Tibial nerve (tissue), 4 donors: ENCODE data around the gene ZNF80. TPM values are rescaled to one million over a fixed set of nuclear protein-coding genes. Genes with fewer than 3 reads are reported as not detected.

Experiments
- DNase-seq, 2 donors: peaks; one replicate each; pipeline ENCODE4 v3.0.0-alpha.2; 2019; ENCODE audit warnings: low spot score in 2 of 2
- H3K27ac ChIP-seq, 4 donors: fragments of 200-600 bp; sonication (generic) in 3 of 4; one replicate each; pipeline ENCODE4 v1.5.1; 2017 to 2019; ENCODE audit warnings: mild to moderate bottlenecking in 1 of 4
- H3K27me3 ChIP-seq, 2 donors: fragments of 200-600 bp; sonication (generic) in 1 of 2; one replicate each; pipeline versions ENCODE4 v1.5.1 to v1.6.0; 2017 to 2019
- H3K36me3 ChIP-seq, 3 donors: fragments of 200-600 bp; sonication (generic); one replicate each; pipeline ENCODE4 v1.5.1; 2018 to 2019
- H3K4me1 ChIP-seq, 4 donors: fragments of 200-600 bp; sonication (generic) in 3 of 4; one replicate each; pipeline ENCODE4 v1.5.1; 2017 to 2019
- H3K4me3 ChIP-seq, 4 donors: fragments of 200-600 bp; sonication (generic) in 3 of 4; one replicate each; pipeline ENCODE4 v1.5.1; 2017 to 2019; ENCODE audit warnings: mild to moderate bottlenecking in 1 of 4, moderate library complexity in 1 of 4
- H3K9me3 ChIP-seq, 4 donors: fragments of 200-600 bp; sonication (generic) in 3 of 4; one replicate each; pipeline ENCODE4 v1.5.1; 2017 to 2019
- EP300 ChIP-seq, 2 donors: sonication (generic); formaldehyde crosslinking; IDR thresholded peaks; one replicate each; pipeline ENCODE4 v1.6.1; 2017; ENCODE audit warnings: antibody characterized with exemption in 2 of 2, mild to moderate bottlenecking in 1 of 2
- POLR2A ChIP-seq, 2 donors: fragments of 450-650 bp; IDR thresholded peaks; one replicate each; pipeline ENCODE4 v1.6.1; 2017; ENCODE audit warnings: antibody characterized with exemption in 2 of 2, mild to moderate bottlenecking in 2 of 2, moderate library complexity in 2 of 2
- WGBS, 2 donors: methylation state at CpG; one replicate each; pipeline ENCODE4 v1.1.5; 2018; 5-methylcytosine and 5-hydroxymethylcytosine counted together
- total RNA-seq, 4 donors: library from RNA; depleted of rRNA; stranded (reverse); fragments of >200 nt; gene quantifications; one replicate each; pipeline ENCODE4 v1.1.0, GENCODE V29; 2016
- TF ChIP-seq, protein P1 (sequence below), 5 experiments: fragments of 200-600 bp in 3 of 5; fragments of 450-650 bp in 2 of 5; sonication (generic) in 3 of 5; IDR thresholded peaks; one replicate each; pipeline ENCODE4 v1.5.1; 2016 to 2019; ENCODE audit warnings: antibody characterized with exemption in 5 of 5, mild to moderate bottlenecking in 3 of 5, moderate library complexity in 2 of 5

Gene ZNF80
- total RNA-seq, 4 donors from 2014 or later = 0.21 TPM; not detected in 3

GRCh38 chr3:114207768-114208167 is 29.6 kb downstream of the ZNF80 start:
- Histone ChIP-seq H3K27me3 (no peaks in the 10 kb centered on the region), H3K4me1 (peaks cover 0 to under 1% (median 0%) of the 10 kb centered on the region in 4 donors), H3K27ac (no peak overlapping the region), H3K9me3 (no peaks in the 10 kb centered on the region), H3K4me3 (no peak overlapping the region), H3K36me3 (no peaks in the 10 kb centered on the region)
- no peak for TF ChIP-seq POLR2A (IDR thresholded peaks at IDR 0.05)
- TF ChIP-seq, protein P1, sequence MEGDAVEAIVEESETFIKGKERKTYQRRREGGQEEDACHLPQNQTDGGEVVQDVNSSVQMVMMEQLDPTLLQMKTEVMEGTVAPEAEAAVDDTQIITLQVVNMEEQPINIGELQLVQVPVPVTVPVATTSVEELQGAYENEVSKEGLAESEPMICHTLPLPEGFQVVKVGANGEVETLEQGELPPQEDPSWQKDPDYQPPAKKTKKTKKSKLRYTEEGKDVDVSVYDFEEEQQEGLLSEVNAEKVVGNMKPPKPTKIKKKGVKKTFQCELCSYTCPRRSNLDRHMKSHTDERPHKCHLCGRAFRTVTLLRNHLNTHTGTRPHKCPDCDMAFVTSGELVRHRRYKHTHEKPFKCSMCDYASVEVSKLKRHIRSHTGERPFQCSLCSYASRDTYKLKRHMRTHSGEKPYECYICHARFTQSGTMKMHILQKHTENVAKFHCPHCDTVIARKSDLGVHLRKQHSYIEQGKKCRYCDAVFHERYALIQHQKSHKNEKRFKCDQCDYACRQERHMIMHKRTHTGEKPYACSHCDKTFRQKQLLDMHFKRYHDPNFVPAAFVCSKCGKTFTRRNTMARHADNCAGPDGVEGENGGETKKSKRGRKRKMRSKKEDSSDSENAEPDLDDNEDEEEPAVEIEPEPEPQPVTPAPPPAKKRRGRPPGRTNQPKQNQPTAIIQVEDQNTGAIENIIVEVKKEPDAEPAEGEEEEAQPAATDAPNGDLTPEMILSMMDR (IDR thresholded peaks at IDR 0.05) = no peak
- TF ChIP-seq EP300 (IDR thresholded peaks at IDR 0.05) = no peak
- no peak for DNase-seq
- WGBS, 2 donors = 85 to 89% methylated on average over 4 of the region's 4 CpGs

DNA sequence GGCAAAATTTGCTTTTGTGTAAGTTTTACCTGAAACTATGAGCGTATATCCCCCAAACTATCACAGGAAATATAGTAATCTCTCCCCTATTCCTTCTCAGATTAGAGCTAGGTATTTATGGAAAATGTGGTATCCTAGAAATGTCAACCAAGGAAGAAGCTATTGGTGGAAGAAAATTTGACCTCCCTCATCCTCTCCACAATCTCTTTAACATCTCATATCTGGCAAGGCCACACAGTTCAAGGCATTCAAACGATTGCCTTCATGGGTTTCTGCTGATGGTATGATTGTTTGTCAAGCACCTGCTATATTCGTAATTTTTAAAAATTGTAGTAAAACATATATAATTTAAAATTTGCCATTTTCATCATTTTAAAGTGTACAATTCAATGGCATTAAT is 31.0 kb downstream of the ZNF80 start:
- Histone ChIP-seq H3K4me3 (no peak overlapping the region), H3K9me3 (no peaks in the 10 kb centered on the region), H3K27me3 (no peaks in the 10 kb centered on the region), H3K4me1 (no peaks in the 10 kb centered on the region), H3K36me3 (no peaks in the 10 kb centered on the region), H3K27ac (no peak overlapping the region)
- no peak for DNase-seq
- 79 to 87% methylated on average over 3 of the region's 3 CpGs for WGBS, 2 donors
- TF ChIP-seq, protein P1 (IDR thresholded peaks at IDR 0.05) = no peak
- TF ChIP-seq POLR2A (IDR thresholded peaks at IDR 0.05) (no peak), EP300 (IDR thresholded peaks at IDR 0.05) (no peak)

- H3K9me3 ChIP-seq = no peaks in the 10 kb centered on the region
- H3K4me3 ChIP-seq = no peak overlapping the region
- TF ChIP-seq POLR2A (IDR thresholded peaks at IDR 0.05) (no peak), EP300 (IDR thresholded peaks at IDR 0.05) (no peak)
- TF ChIP-seq, protein P1 (IDR thresholded peaks at IDR 0.05) = no peak
- no peaks in the 10 kb centered on the region for H3K36me3 ChIP-seq
- no peak for DNase-seq
- H3K27ac ChIP-seq = no peak overlapping the region
- no peaks in the 10 kb centered on the region for H3K27me3 ChIP-seq
- 49% methylated on average over 2 of the region's 2 CpGs for WGBS, 2 donors
- no peaks in the 10 kb centered on the region for H3K4me1 ChIP-seq
These were observed 31.8 kb downstream of the ZNF80 start for GRCh38 chr3:114205541-114205940.

GRCh38 chr3:114194750-114195149 is 42.6 kb downstream of the ZNF80 start:
- Histone ChIP-seq H3K9me3 (no peaks in the 10 kb centered on the region), H3K27me3 (no peaks in the 10 kb centered on the region), H3K4me3 (no peak overlapping the region), H3K27ac (no peak overlapping the region), H3K36me3 (no peaks in the 10 kb centered on the region), H3K4me1 (no peaks in the 10 kb centered on the region)
- TF ChIP-seq EP300 (IDR thresholded peaks at IDR 0.05) = no peak
- TF ChIP-seq, protein P1 (IDR thresholded peaks at IDR 0.05) = no peak
- TF ChIP-seq POLR2A (IDR thresholded peaks at IDR 0.05) = no peak
- WGBS, 2 donors = 82 to 85% methylated on average over 1 of the region's 1 CpG
- DNase-seq = no peak

DNA sequence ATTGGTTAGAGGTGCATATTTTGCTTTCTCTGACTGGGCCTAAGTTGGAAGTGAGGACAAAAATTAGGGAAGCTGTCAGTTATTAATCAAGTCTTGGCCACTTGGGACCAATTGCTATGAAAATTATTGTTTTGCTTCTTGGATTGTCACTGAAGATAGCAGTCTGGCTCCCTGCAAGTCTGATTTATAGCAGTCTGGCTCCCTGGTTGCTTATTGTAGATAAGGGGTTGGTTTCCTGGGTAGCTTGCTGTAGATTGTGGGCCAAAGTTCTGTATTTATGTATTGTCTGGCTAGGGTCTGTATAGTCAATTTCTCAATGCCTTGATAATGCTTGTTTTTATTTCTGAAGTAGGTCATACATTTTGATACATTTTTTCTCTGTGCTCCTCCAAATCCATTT is 45.2 kb downstream of the ZNF80 start:
- Histone ChIP-seq H3K27me3 (no peaks in the 10 kb centered on the region), H3K4me3 (no peak overlapping the region), H3K36me3 (no peaks in the 10 kb centered on the region), H3K27ac (no peak overlapping the region), H3K9me3 (no peaks in the 10 kb centered on the region), H3K4me1 (no peaks in the 10 kb centered on the region)
- TF ChIP-seq, protein P1 (IDR thresholded peaks at IDR 0.05) = no peak
- no peak for TF ChIP-seq EP300 (IDR thresholded peaks at IDR 0.05)
- no peak for TF ChIP-seq POLR2A (IDR thresholded peaks at IDR 0.05)
- no peak for DNase-seq
